ENCODE data around the gene NFS1. TPM values are rescaled to one million over a fixed set of nuclear protein-coding genes. Genes with fewer than 3 reads are reported as not detected.
"Not testable (repeated sequence)": the region's sequence is repeated elsewhere in the genome, so short reads cannot be mapped to it uniquely, and the experiment has no call there.

The NFS1 gene
- total and polyA plus RNA-seq, 2 experiments from 2014 or later: 38.1 to 48.5 TPM

- Histone ChIP-seq H3K27ac (no peak overlapping the region), H3K36me3 (replicated peaks; ENCODE audit: insufficient read depth, low read depth) (no peaks in the 10 kb centered on the region), H3K4me3 (no peak overlapping the region), H3K4me2 (no peak overlapping the region), H3K79me2 (peaks cover 96% of the 10 kb centered on the region), H2AFZ (no peak overlapping the region), H3K9me2 (replicated peaks; ENCODE audit: insufficient read depth) (no peaks in the 10 kb centered on the region), H3K4me1 (ENCODE audit: insufficient read depth) (no peaks in the 10 kb centered on the region), H4K20me1 (ENCODE audit: insufficient read depth, poor library complexity, severe bottlenecking) (peaks cover 100% of the 10 kb centered on the region), H3K9me3 (ENCODE audit: low read depth) (no peaks in the 10 kb centered on the region), H3K27me3 (no peaks in the 10 kb centered on the region)
- no peak for DNase-seq (ENCODE audit: low spot score)
- TF ChIP-seq CTCF (IDR thresholded peaks at IDR 0.05; ENCODE audit: poor library complexity): no peak
- no peak for TF ChIP-seq EZH2phosphoT487 (IDR thresholded peaks at IDR 0.05; ENCODE audit: low read depth, severe bottlenecking, unreplicated experiment)
- no peak for TF ChIP-seq EZH2 (IDR thresholded peaks at IDR 0.05; ENCODE audit: borderline replicate concordance)
- 90% methylated on average over 4 of the region's 4 CpGs for WGBS (ENCODE audit: low lambda C conversion rate, missing lambda C conversion rate)
These were observed 15.0 kb upstream of the NFS1 start for GRCh38 chr20:35714127-35714526.

GRCh38 chr20:35713120-35713519 lies 14.0 kb upstream of the NFS1 start:
- not testable (repeated sequence) for H3K27ac ChIP-seq; H3K9me2 ChIP-seq (replicated peaks; ENCODE audit: insufficient read depth); H2AFZ ChIP-seq; H3K27me3 ChIP-seq; H3K4me1 ChIP-seq (ENCODE audit: insufficient read depth); H3K36me3 ChIP-seq (replicated peaks; ENCODE audit: insufficient read depth, low read depth); DNase-seq (ENCODE audit: low spot score); H3K4me3 ChIP-seq; H3K4me2 ChIP-seq; H3K9me3 ChIP-seq (ENCODE audit: low read depth)
- Histone ChIP-seq H4K20me1 (ENCODE audit: insufficient read depth, poor library complexity, severe bottlenecking) (peaks cover 99% of the 10 kb centered on the region), H3K79me2 (peaks cover 96% of the 10 kb centered on the region)
- WGBS (ENCODE audit: low lambda C conversion rate, missing lambda C conversion rate): 95% methylated on average over 9 of the region's 9 CpGs

GRCh38 chr20:35711588-35712209 lies 12.5 kb upstream of the NFS1 start:
- DNase-seq (ENCODE audit: low spot score): no peak
- Histone ChIP-seq H3K27me3 (no peaks in the 10 kb centered on the region), H3K9me2 (replicated peaks; ENCODE audit: insufficient read depth) (no peaks in the 10 kb centered on the region), H2AFZ (no peak overlapping the region), H3K27ac (no peak overlapping the region), H4K20me1 (ENCODE audit: insufficient read depth, poor library complexity, severe bottlenecking) (peaks cover 99% of the 10 kb centered on the region), H3K36me3 (replicated peaks; ENCODE audit: insufficient read depth, low read depth) (peaks cover 3% of the 10 kb centered on the region), H3K4me3 (no peak overlapping the region), H3K79me2 (peaks cover 93% of the 10 kb centered on the region), H3K4me1 (ENCODE audit: insufficient read depth) (no peaks in the 10 kb centered on the region), H3K9me3 (ENCODE audit: low read depth) (no peaks in the 10 kb centered on the region), H3K4me2 (no peak overlapping the region)
- 94% methylated on average over 6 of the region's 6 CpGs for WGBS (ENCODE audit: low lambda C conversion rate, missing lambda C conversion rate)
- no peak for TF ChIP-seq CTCF (IDR thresholded peaks at IDR 0.05; ENCODE audit: poor library complexity)
- no peak for TF ChIP-seq EZH2 (IDR thresholded peaks at IDR 0.05; ENCODE audit: borderline replicate concordance)
- no peak for TF ChIP-seq EZH2phosphoT487 (IDR thresholded peaks at IDR 0.05; ENCODE audit: low read depth, severe bottlenecking, unreplicated experiment)

- Histone ChIP-seq H3K79me2 (peaks cover 93% of the 10 kb centered on the region), H3K27ac (no peak overlapping the region), H4K20me1 (ENCODE audit: insufficient read depth, poor library complexity, severe bottlenecking) (peaks cover 99% of the 10 kb centered on the region), H3K9me2 (replicated peaks; ENCODE audit: insufficient read depth) (no peaks in the 10 kb centered on the region), H3K27me3 (no peaks in the 10 kb centered on the region), H3K36me3 (replicated peaks; ENCODE audit: insufficient read depth, low read depth) (peaks cover 3% of the 10 kb centered on the region), H3K4me2 (no peak overlapping the region), H3K4me1 (ENCODE audit: insufficient read depth) (no peaks in the 10 kb centered on the region), H3K9me3 (ENCODE audit: low read depth) (no peaks in the 10 kb centered on the region), H3K4me3 (no peak overlapping the region), H2AFZ (no peak overlapping the region)
- 85% methylated on average over 6 of the region's 6 CpGs for WGBS (ENCODE audit: low lambda C conversion rate, missing lambda C conversion rate)
- no peak for DNase-seq (ENCODE audit: low spot score)
- TF ChIP-seq CTCF (IDR thresholded peaks at IDR 0.05; ENCODE audit: poor library complexity) (no peak), EZH2 (IDR thresholded peaks at IDR 0.05; ENCODE audit: borderline replicate concordance) (no peak), EZH2phosphoT487 (IDR thresholded peaks at IDR 0.05; ENCODE audit: low read depth, severe bottlenecking, unreplicated experiment) (no peak)
These were observed 11.9 kb upstream of the NFS1 start for GRCh38 chr20:35710884-35711587.
